HG03457 (cell line): ENCODE results near the gene TMED8.
A peak's percentile ranks its signal among the peaks of the same experiment; 100 is the strongest.
"Not testable (repeated sequence)": the region's sequence is repeated elsewhere in the genome, so short reads cannot be mapped to it uniquely, and the experiment has no call there.

Source experiments
- ATAC-seq: cut with Tn5 transposase; IDR thresholded peaks from one replicate; pipeline ENCODE4 v1.9.1; 2021; ENCODE audit warnings: moderate number of reproducible peaks; ENCODE audit not compliant: unreplicated experiment

Gene TMED8

GRCh38 chr14:77323571-77323970, 53.3 kb downstream of the TMED8 start:
- ATAC-seq = no peak

- ATAC-seq = no peak
These were observed 53.9 kb downstream of the TMED8 start for GRCh38 chr14:77322951-77323350.

GRCh38 chr14:77322250-77322902, 54.5 kb downstream of the TMED8 start:
- ATAC-seq = no peak

- ATAC-seq = peak; percentile 50
These were observed 56.5 kb downstream of the TMED8 start, which contains the start of gene POMT2 for GRCh38 chr14:77320238-77320935. Gene POMT2 (minus strand): TSS chr14:77320883. CDS start chr14:77320681, 202 bp downstream.

GRCh38 chr14:77319422-77319821, 57.5 kb downstream of the TMED8 start:
- no peak for ATAC-seq

- ATAC-seq = not testable (repeated sequence)
These were observed 58.1 kb downstream of the TMED8 start for GRCh38 chr14:77318756-77319155.

- no peak for ATAC-seq
These were observed 58.8 kb downstream of the TMED8 start for GRCh38 chr14:77318006-77318553.

- ATAC-seq = no peak
These were observed 60.0 kb downstream of the TMED8 start for GRCh38 chr14:77316872-77317301.

- ATAC-seq = no peak
These were observed 60.7 kb downstream of the TMED8 start for GRCh38 chr14:77316195-77316505.

GRCh38 chr14:77314539-77315457, 62.1 kb downstream of the TMED8 start:
- ATAC-seq = no peak

GRCh38 chr14:77314043-77314442, 62.9 kb downstream of the TMED8 start:
- ATAC-seq = no peak

GRCh38 chr14:77313371-77313770, 63.5 kb downstream of the TMED8 start:
- ATAC-seq = no peak

GRCh38 chr14:77311217-77311616, 65.7 kb downstream of the TMED8 start:
- no peak for ATAC-seq

- no peak for ATAC-seq
These were observed 66.9 kb downstream of the TMED8 start for GRCh38 chr14:77310026-77310425.

- no peak for ATAC-seq
These were observed 67.8 kb downstream of the TMED8 start for GRCh38 chr14:77309131-77309530.

GRCh38 chr14:77306851-77307496, 69.9 kb downstream of the TMED8 start:
- no peak for ATAC-seq

- ATAC-seq = no peak
These were observed 70.5 kb downstream of the TMED8 start for GRCh38 chr14:77306416-77306815.

- no peak for ATAC-seq
These were observed 71.2 kb downstream of the TMED8 start for GRCh38 chr14:77305696-77306095.

- no peak for ATAC-seq
These were observed 73.3 kb downstream of the TMED8 start for GRCh38 chr14:77303417-77304156.

GRCh38 chr14:77302926-77303325, 74.0 kb downstream of the TMED8 start:
- ATAC-seq = no peak
